ENCODE measurements around the gene P2RY11.

P2RY11 gene

DNA sequence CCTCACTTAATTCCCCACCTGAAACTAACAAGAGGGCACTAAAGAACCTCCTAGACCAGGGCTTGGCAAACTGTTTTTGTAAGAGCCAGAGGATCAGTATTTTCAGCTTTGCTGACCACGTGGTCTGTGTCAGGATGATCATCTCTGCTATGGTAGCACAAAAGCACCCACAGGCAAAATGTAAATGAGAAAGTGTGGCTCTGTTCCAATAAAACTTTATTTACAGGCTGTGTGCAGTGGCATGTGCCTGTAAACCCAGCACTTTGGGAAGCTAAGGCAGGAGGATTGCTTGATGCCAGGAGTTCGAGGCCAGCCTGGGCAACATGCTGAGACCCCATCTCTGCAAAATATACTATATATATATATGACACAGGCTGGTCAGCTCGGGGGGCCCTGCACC is 52.0 kb downstream of the P2RY11 start:
- H3K4me3 ChIP-seq (ENCODE audit: low read length), result no peak overlapping the region
- no peak for DNase-seq (ENCODE audit: low read depth, low spot score)
